Activated CD4-positive, alpha-beta memory T cell treated with anti-CD3 and anti-CD28 coated beads, Interleukin-2, amount 10 ng/mL, durations not matched to agents 7 days and 5 days (primary cell): ENCODE data around the gene SLC24A4. TPM values are rescaled to one million over a fixed set of nuclear protein-coding genes. Genes with fewer than 3 reads are reported as not detected.

Experiments
- CTCF ChIA-PET: fragments of 350-600 bp; sonication (Branson Sonifier 250); formaldehyde crosslinking; loops from one replicate; lab custom pipeline; 2021; ENCODE audit warnings: antibody characterized with exemption, inconsistent platforms; lab: Charles Lee
- POLR2A ChIA-PET: fragments of 350-600 bp; sonication (Branson Sonifier 250); formaldehyde crosslinking; loops from one replicate; lab custom pipeline; 2021; ENCODE audit warnings: antibody characterized with exemption; lab: Charles Lee
- DNase-seq: peaks from one replicate; pipeline ENCODE4 v3.0.0-alpha.2; 2020
- H3K27ac Mint-ChIP-seq: one replicate; pipeline ENCODE4 v1.8.0; 2021; ENCODE audit warnings: mild to moderate bottlenecking, mixed read lengths
- H3K27me3 Mint-ChIP-seq: one replicate; pipeline ENCODE4 v1.8.0; 2021; ENCODE audit warnings: mixed read lengths
- H3K36me3 Mint-ChIP-seq: one replicate; pipeline ENCODE4 v1.8.0; 2021; ENCODE audit warnings: low read depth, mixed read lengths
- H3K4me1 Mint-ChIP-seq: one replicate; pipeline ENCODE4 v1.8.0; 2021; ENCODE audit warnings: mixed read lengths
- H3K4me3 Mint-ChIP-seq: one replicate; pipeline ENCODE4 v1.8.0; 2021; ENCODE audit warnings: mild to moderate bottlenecking, mixed read lengths
- H3K9me3 Mint-ChIP-seq: one replicate; pipeline ENCODE4 v1.8.0; 2021; ENCODE audit warnings: mixed read lengths
- total RNA-seq, 2 experiments: library from RNA; stranded (reverse); gene quantifications; one replicate each; pipeline ENCODE4 v1.2.3, GENCODE V29; 2021

The SLC24A4 gene
- total RNA-seq, 2 experiments from 2014 or later: not detected

- H3K4me1 Mint-ChIP-seq: no peaks in the 10 kb centered on the region
- POLR2A ChIA-PET: interaction anchor here (1.2 kb wide), 1 partner anchor 31 kb away, joined by 3 read pairs; the partner anchor contains the start of gene SLC24A4
- H3K27ac Mint-ChIP-seq: no peak overlapping the region
- H3K4me3 Mint-ChIP-seq: no peak overlapping the region
- H3K36me3 Mint-ChIP-seq: no peaks in the 10 kb centered on the region
- no peak for DNase-seq
- H3K9me3 Mint-ChIP-seq: no peaks in the 10 kb centered on the region
- CTCF ChIA-PET: interaction anchor here (1.4 to 1.6 kb wide), 2 partner anchors 13 to 112 kb away, joined by 3 read pairs; no protein-coding TSS in a partner anchor
- peaks cover 29% of the 10 kb centered on the region for H3K27me3 Mint-ChIP-seq
Measured at GRCh38 chr14:92353447-92353846, 30.5 kb downstream of the SLC24A4 start.

DNA sequence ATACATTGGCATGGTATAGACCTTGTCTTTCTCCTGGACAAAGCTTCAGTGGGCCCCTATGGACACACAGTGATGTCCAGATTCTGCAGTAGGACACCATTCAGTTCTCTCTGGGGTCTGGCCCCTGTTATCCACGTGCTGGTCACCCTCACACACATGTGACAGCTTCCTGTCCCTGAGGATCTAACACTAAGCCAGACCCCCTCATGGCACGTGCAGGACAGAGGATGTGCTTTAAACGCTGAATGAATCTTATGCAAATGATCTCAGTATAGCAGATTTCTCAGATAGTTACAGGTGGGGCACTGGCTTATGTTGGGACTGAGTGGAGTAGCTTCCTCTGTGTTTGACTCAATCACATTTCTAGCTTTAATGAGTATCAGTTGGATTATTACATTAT, 33.7 kb downstream of the SLC24A4 start:
- Mint-ChIP-seq H3K9me3 (no peaks in the 10 kb centered on the region), H3K27me3 (peaks cover 30% of the 10 kb centered on the region), H3K36me3 (no peaks in the 10 kb centered on the region), H3K4me3 (no peak overlapping the region), H3K4me1 (no peaks in the 10 kb centered on the region), H3K27ac (no peak overlapping the region)
- DNase-seq: no peak
- CTCF ChIA-PET: no interaction called here
- POLR2A ChIA-PET: no interaction called here

DNA sequence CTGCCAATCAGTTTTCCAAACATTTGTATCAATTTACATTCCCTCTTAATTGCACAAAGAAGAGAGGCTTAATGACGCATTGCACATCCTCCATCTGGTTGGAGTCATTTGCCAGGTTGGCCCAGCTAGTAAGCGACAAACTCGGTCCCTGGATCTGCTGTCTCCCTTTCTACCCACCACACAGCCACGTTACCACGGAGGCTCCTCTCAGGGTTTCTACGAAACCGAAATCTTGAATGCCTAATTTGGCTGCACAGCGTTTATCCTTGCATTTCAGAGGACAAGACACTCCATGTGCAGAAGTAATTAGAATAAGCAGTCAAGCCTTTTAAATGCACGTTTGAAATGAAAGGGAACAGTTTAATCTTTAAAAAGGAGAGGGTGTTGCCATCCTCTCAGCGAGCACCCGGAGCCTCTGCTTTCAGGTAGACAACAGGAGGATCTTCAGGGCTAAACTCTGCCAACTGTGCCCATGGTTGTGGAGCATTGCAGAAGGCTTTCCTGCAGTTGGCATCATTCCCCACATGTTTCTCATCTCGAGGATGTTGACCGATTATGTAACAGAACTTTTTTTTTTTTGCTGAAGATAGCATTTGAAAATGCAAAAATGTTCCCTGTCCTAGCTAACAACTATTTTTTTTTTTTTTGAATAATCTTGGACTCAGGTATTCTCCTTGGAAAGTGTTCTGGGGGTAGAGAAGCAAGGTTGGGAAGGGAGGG, 37.8 kb downstream of the SLC24A4 start:
- ChIA-PET CTCF (interaction anchor here (0.6 kb wide), 1 partner anchor 248 kb away, joined by 4 read pairs; no protein-coding TSS in a partner anchor), POLR2A (no interaction called here)
- H3K27me3 Mint-ChIP-seq: peaks cover 23% of the 10 kb centered on the region
- H3K4me1 Mint-ChIP-seq: no peaks in the 10 kb centered on the region
- no peak for DNase-seq
- no peak overlapping the region for H3K4me3 Mint-ChIP-seq
- no peaks in the 10 kb centered on the region for H3K9me3 Mint-ChIP-seq
- no peaks in the 10 kb centered on the region for H3K36me3 Mint-ChIP-seq
- no peak overlapping the region for H3K27ac Mint-ChIP-seq

DNA sequence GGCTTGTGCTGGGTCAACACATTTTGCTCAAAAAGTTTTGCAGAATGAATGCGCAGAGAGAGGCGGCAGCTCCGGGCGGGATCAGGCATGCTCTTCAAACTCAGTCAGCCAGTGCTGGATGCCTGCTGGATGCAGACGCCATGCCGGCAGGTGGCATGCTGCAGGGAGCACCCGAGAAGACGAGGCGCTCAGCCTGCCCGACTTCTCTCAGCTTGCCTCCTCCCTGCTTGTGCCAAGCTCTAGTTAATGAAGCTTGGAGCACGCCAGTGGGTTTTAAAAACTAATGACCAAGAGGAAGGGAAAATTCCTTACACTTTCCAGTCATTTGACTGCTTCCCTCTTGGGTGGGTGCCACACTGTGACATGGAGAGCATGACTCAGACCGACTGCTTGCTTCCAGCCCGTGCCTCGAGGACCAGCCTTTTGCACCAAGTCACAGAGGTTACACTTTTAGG, 39.8 kb downstream of the SLC24A4 start:
- H3K4me1 Mint-ChIP-seq: no peaks in the 10 kb centered on the region
- CTCF ChIA-PET: no interaction called here
- no peaks in the 10 kb centered on the region for H3K36me3 Mint-ChIP-seq
- peaks cover 13% of the 10 kb centered on the region for H3K27me3 Mint-ChIP-seq
- no peak overlapping the region for H3K4me3 Mint-ChIP-seq
- POLR2A ChIA-PET: no interaction called here
- no peak overlapping the region for H3K27ac Mint-ChIP-seq
- H3K9me3 Mint-ChIP-seq: no peaks in the 10 kb centered on the region
- no peak for DNase-seq

- Mint-ChIP-seq H3K27me3 (peaks cover 14% of the 10 kb centered on the region), H3K4me1 (no peaks in the 10 kb centered on the region), H3K27ac (no peak overlapping the region), H3K9me3 (no peaks in the 10 kb centered on the region), H3K36me3 (no peaks in the 10 kb centered on the region), H3K4me3 (no peak overlapping the region)
- CTCF ChIA-PET: no interaction called here
- POLR2A ChIA-PET: no interaction called here
- DNase-seq: no peak
Measured at GRCh38 chr14:92366237-92366636, 43.3 kb downstream of the SLC24A4 start.

- no peak overlapping the region for H3K4me3 Mint-ChIP-seq
- H3K4me1 Mint-ChIP-seq: no peaks in the 10 kb centered on the region
- no peak overlapping the region for H3K27ac Mint-ChIP-seq
- H3K36me3 Mint-ChIP-seq: no peaks in the 10 kb centered on the region
- no peaks in the 10 kb centered on the region for H3K9me3 Mint-ChIP-seq
- H3K27me3 Mint-ChIP-seq: peaks cover 8% of the 10 kb centered on the region
- CTCF ChIA-PET: no interaction called here
- no peak for DNase-seq
- POLR2A ChIA-PET: no interaction called here
Measured at GRCh38 chr14:92368001-92368400, 45.0 kb downstream of the SLC24A4 start.

- ChIA-PET CTCF (no interaction called here), POLR2A (no interaction called here)
- DNase-seq: no peak
- Mint-ChIP-seq H3K4me3 (no peak overlapping the region), H3K9me3 (no peaks in the 10 kb centered on the region), H3K36me3 (no peaks in the 10 kb centered on the region), H3K27ac (no peak overlapping the region), H3K27me3 (peaks cover 8% of the 10 kb centered on the region), H3K4me1 (no peaks in the 10 kb centered on the region)
Measured at GRCh38 chr14:92369097-92369496, 46.1 kb downstream of the SLC24A4 start.

DNA sequence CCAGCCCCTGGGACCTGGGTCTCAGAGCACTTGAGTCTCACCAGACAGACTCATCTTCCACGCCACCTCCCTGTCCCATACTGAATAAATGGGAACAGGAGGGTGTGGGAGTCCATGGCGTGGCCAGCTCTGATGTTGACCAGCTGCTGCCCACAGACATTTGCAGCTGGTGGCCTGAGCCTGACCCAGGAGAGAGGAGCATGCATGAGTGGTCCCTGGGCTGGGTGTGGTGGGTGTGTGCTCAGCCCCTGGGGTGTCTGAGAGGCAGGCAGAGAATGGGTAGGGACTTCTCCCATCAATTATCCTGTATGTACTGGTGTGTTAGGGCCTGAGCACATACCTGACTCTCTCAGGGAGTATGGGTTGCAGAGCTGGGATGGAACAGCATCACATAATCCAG, 49.3 kb downstream of the SLC24A4 start:
- ChIA-PET CTCF (no interaction called here), POLR2A (no interaction called here)
- Mint-ChIP-seq H3K27ac (no peak overlapping the region), H3K9me3 (no peaks in the 10 kb centered on the region), H3K4me1 (no peaks in the 10 kb centered on the region), H3K4me3 (no peak overlapping the region), H3K27me3 (peaks cover 8% of the 10 kb centered on the region), H3K36me3 (no peaks in the 10 kb centered on the region)
- no peak for DNase-seq

- DNase-seq: no peak
- H3K9me3 Mint-ChIP-seq: no peaks in the 10 kb centered on the region
- H3K27ac Mint-ChIP-seq: no peak overlapping the region
- CTCF ChIA-PET: no interaction called here
- no peak overlapping the region for H3K4me3 Mint-ChIP-seq
- H3K36me3 Mint-ChIP-seq: no peaks in the 10 kb centered on the region
- H3K27me3 Mint-ChIP-seq: peaks cover 3% of the 10 kb centered on the region
- no peaks in the 10 kb centered on the region for H3K4me1 Mint-ChIP-seq
- POLR2A ChIA-PET: no interaction called here
Measured at GRCh38 chr14:92373336-92373735, 50.4 kb downstream of the SLC24A4 start.

DNA sequence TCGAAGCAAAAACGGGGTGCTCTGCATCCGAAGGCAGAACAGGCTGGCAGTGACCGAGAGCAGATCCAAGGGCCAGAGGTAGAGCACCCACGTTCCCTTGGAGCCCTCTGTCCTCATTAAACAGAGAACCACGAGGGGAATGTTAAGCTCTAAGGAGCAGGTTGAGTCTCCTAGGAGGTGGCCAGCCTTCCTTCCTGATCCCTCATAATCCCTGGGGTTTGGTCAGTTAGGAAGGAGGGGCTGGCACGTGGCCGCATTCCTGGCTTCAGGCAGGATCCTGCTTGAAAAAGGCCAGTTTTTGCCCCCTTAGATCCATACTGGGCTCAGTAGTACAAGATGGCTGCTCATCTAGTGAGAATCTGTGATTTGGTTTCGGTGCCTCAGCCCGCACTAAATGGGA, 57.2 kb downstream of the SLC24A4 start:
- DNase-seq: no peak
- peaks cover 2% of the 10 kb centered on the region for H3K27me3 Mint-ChIP-seq
- no peak overlapping the region for H3K27ac Mint-ChIP-seq
- H3K4me1 Mint-ChIP-seq: no peaks in the 10 kb centered on the region
- H3K36me3 Mint-ChIP-seq: no peaks in the 10 kb centered on the region
- CTCF ChIA-PET: no interaction called here
- POLR2A ChIA-PET: no interaction called here
- no peak overlapping the region for H3K4me3 Mint-ChIP-seq
- H3K9me3 Mint-ChIP-seq: no peaks in the 10 kb centered on the region

GRCh38 chr14:92380582-92380981, 57.6 kb downstream of the SLC24A4 start:
- Mint-ChIP-seq H3K4me1 (no peaks in the 10 kb centered on the region), H3K9me3 (no peaks in the 10 kb centered on the region), H3K36me3 (no peaks in the 10 kb centered on the region), H3K27ac (no peak overlapping the region), H3K4me3 (no peak overlapping the region), H3K27me3 (peaks cover 2% of the 10 kb centered on the region)
- ChIA-PET CTCF (no interaction called here), POLR2A (no interaction called here)
- DNase-seq: no peak

- no peaks in the 10 kb centered on the region for H3K4me1 Mint-ChIP-seq
- H3K4me3 Mint-ChIP-seq: no peak overlapping the region
- H3K9me3 Mint-ChIP-seq: no peaks in the 10 kb centered on the region
- CTCF ChIA-PET: no interaction called here
- H3K27ac Mint-ChIP-seq: no peak overlapping the region
- H3K36me3 Mint-ChIP-seq: no peaks in the 10 kb centered on the region
- H3K27me3 Mint-ChIP-seq: no peaks in the 10 kb centered on the region
- POLR2A ChIA-PET: no interaction called here
- DNase-seq: no peak
Measured at GRCh38 chr14:92382677-92383076, 59.7 kb downstream of the SLC24A4 start.

- H3K27me3 Mint-ChIP-seq: no peaks in the 10 kb centered on the region
- H3K4me1 Mint-ChIP-seq: no peaks in the 10 kb centered on the region
- H3K27ac Mint-ChIP-seq: no peak overlapping the region
- DNase-seq: no peak
- ChIA-PET POLR2A (no interaction called here), CTCF (no interaction called here)
- H3K9me3 Mint-ChIP-seq: no peaks in the 10 kb centered on the region
- no peak overlapping the region for H3K4me3 Mint-ChIP-seq
- no peaks in the 10 kb centered on the region for H3K36me3 Mint-ChIP-seq
Measured at GRCh38 chr14:92383805-92384204, 60.8 kb downstream of the SLC24A4 start.
